GM20000 (cell line): ENCODE data around the gene CEP112.

Source experiments
- DNase-seq: peaks from one replicate; pipeline ENCODE4 v3.0.0; 2012; ENCODE audit warnings: low spot score
- TF ChIP-seq, protein P1 (sequence below): IDR thresholded peaks from 2 replicates; pipeline ENCODE4 v1.5.1; 2012; ENCODE audit warnings: mild to moderate bottlenecking, control low read depth; ENCODE audit errors: extremely low read depth, missing control alignments

The CEP112 gene

DNA sequence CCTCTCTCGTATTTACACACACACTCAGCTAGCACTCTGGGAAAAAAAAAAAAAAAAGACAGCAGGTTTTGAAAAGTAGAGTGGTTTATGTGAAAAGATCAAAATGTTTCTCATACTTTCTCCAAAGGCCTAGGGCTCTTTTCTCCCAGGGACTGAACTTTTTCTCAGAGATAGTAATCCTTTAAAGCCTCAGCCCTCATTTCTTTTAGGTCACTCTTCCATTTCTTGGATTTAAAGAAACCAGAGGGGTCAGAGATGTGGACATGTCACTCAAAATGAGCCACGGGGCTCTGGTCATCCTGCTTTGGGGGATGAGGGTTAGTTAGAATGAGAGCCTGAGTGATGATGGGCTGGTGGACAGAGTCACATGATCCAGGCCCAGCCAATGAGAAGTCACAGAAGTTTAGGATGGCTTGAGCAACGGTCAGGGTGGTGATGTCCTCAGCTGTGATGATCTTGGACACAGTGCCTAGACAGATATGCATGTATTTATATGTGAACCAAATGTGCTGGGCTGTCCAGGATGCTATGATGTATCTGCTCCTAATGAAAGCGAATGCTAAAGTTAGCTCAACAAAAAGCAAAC lies 596.8 kb downstream of the CEP112 start:
- TF ChIP-seq, protein P1, sequence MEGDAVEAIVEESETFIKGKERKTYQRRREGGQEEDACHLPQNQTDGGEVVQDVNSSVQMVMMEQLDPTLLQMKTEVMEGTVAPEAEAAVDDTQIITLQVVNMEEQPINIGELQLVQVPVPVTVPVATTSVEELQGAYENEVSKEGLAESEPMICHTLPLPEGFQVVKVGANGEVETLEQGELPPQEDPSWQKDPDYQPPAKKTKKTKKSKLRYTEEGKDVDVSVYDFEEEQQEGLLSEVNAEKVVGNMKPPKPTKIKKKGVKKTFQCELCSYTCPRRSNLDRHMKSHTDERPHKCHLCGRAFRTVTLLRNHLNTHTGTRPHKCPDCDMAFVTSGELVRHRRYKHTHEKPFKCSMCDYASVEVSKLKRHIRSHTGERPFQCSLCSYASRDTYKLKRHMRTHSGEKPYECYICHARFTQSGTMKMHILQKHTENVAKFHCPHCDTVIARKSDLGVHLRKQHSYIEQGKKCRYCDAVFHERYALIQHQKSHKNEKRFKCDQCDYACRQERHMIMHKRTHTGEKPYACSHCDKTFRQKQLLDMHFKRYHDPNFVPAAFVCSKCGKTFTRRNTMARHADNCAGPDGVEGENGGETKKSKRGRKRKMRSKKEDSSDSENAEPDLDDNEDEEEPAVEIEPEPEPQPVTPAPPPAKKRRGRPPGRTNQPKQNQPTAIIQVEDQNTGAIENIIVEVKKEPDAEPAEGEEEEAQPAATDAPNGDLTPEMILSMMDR = no peak
- DNase-seq = no peak

DNA sequence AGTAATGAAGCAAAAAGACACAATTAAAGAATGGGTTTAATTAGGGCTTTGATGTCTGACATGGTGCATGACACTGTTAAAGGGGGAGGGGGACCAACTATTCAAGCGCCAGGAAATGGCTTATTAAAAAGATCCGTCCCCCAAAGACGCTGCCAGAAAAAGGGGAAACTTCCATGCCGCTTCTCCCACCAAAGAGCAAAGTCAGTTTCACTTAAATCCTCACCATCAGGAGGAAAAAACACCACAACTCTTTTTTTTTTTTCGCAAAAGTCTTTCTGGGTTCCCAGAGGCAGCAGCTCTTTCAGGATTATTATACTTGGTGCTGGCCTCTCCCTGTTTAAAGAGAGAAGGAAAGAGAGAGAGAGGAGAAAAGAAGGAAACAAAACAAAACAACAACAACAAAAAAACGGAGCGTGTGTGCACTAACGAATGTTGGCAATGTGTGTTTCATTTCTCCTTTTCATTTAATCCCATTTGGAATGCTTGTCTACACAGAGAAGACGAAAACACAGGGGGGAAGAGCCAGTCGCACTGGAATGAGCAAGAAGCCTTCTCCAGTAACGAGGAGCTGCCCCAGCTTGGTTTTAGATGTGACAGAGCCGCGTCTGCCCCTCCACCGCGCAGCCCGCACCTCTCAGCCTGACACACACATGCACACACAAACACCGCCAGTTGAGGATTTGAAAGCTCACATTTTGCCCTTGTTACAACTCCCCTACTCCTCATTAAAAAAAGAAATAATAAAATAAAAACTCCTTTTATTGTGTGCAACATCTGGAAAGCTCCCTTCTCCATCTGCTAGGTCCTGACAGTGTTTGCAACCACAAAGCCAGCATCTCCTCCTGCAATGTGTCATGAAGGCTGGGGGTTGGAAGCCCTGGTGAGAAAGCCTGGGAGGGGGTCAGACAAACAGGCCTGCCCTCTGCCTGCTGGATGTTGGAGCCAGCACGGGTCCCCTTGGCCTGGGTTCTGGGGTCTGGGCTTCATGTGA lies 597.8 kb downstream of the CEP112 start:
- no peak for DNase-seq

DNA sequence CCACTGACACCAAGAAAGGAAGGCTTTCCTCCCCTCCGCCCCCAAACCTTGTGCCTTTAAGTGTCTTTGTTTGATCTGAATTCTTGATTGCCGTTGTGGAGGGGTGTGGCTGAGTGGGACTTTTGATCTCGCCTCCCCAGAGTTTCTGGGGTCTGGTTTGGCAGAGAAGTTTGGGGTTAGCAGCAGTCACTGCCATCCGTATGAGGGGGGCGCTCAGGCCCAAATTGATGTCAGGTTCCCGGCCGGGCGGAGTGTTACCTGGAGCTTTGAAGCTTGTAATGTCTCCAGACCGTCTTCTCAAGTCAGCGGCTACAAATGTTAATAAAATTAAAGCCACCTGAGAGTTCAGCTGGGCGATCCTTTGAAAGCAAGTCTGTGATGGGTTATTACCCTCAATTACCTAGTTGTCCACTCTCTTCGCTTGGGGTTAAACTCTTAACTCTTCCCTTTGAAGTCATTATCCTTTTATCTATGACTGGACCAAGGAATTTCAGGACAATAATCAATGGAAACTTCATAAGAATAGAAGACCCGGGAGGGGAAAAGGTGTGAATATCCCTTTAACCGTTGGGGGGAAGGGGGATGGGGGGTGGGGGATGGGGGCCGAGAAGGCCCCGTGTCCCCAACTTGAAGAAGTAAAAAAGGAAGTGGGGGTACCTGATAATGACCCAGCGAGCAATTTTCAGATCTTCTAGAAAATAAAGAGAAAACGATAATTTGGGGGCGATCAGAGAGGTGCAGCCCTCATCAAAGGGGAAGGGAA lies 598.7 kb downstream of the CEP112 start:
- TF ChIP-seq, protein P1 = no peak
- DNase-seq = no peak

More for the DNA sequence above, 597.8 kb downstream of the CEP112 start:
- TF ChIP-seq, protein P1 = no peak

DNA sequence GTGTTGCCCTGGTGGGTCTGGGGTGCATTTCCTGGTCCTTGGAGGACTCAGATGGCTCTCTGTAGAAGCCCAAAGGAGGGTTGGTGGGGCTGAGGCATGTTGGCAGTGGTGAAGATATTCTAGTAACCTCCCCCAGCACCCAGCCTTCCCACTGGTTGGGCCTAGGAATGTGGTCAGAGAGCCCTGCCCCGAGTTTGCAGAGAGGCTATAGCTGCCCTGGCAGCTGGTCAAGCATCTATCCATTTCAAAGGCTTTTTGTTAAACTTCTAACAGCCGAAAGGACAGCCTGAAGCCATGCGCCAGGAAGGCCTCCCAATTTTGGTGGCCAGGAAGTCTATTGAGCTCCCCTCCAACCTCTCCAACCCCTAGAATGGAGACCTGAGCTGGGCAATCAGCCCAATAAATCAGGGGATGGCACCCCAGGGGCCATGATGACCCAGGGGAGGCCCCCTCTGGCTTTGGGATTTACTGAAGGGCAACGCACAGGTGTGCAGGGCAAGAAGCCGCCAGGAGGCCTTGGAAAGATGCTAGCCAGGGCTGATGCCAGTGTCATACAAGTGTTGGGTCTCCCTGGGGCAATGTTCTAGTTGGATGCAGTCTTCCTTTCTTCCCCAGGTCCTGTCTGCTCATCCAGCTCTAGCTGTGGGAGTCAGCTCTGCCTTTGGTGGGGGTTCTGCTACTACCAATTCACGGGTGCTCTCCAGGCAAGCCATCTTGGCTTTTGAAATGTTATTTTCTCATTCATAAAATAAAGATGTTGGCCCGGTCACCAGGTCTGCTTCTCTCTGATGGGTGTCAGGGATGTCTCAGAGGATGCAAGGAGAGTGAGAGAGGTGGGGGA lies 599.6 kb downstream of the CEP112 start:
- no peak for DNase-seq
- TF ChIP-seq, protein P1 = no peak

DNA sequence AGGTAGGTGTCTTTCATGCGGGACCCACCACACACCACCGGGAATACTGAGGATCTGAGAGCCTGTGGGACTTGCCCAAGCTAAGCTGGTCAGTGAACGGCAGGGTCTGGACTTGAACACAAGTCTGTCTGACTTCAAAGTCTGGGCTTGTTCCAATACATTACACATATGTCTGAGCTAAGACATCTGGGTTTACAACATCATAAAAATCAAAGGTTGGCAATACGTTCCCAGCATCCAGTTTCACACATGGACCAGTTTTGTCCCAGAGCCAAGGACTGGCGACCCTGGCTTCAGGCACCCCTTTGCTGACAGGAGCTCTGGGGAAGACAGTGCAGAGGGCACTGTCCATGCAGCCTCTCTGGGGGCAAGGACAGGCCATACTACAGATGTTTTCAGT lies 602.6 kb downstream of the CEP112 start:
- TF ChIP-seq, protein P1 = no peak
- no peak for DNase-seq

DNA sequence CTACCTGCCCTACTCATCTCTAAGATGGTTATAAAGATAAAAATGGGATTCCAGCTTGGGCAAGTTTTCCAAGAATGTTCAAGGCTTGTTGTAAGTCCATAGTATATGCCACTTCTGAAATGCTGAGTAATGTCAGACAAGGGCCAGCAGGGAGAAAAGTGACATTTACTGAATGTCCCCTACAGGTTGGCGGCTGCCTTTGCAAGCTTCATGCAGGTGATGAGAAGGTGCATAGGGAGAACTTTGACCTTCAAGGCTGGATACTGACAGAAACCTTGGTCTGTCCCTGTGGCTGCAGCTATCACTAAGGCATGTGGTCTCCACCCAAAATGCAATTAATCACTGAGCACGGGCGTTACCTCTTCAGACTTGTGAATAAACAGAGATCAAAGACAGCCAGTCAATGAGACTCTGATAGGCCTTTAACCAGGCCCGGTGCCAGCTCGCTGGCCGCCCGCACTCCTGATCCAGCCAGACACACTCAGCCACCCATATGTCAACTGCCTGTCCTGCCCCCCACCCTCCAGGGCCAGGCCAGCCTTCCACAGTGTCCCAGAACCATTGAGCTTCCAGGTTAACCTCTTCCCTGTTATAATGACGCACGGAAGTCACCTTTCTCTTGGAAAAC lies 603.6 kb downstream of the CEP112 start:
- no peak for DNase-seq
- TF ChIP-seq, protein P1 = no peak
